GM12875 (cell line): Measurements from ENCODE around the gene STAB2.

Source experiments
- H3K4me3 ChIP-seq: one replicate; pipeline ENCODE4 v1.5.1; 2011; ENCODE audit warnings: low read depth, low read length, control low read depth
- CTCF ChIP-seq: IDR thresholded peaks from 2 replicates; pipeline ENCODE4 v1.5.1; 2011; ENCODE audit warnings: low read depth, mild to moderate bottlenecking, control low read depth, inconsistent platforms, low read length, moderate library complexity, borderline replicate concordance; ENCODE audit not compliant: insufficient read depth

The STAB2 gene

GRCh38 chr12:103810111-103810510, 223.0 kb downstream of the STAB2 start:
- no peak for TF ChIP-seq CTCF
- no peak overlapping the region for H3K4me3 ChIP-seq

- no peak overlapping the region for H3K4me3 ChIP-seq
- no peak for TF ChIP-seq CTCF
Observed at GRCh38 chr12:103811791-103812190, 224.7 kb downstream of the STAB2 start.

- H3K4me3 ChIP-seq = no peak overlapping the region
- no peak for TF ChIP-seq CTCF
Observed at GRCh38 chr12:103812789-103813188, 225.7 kb downstream of the STAB2 start.

DNA sequence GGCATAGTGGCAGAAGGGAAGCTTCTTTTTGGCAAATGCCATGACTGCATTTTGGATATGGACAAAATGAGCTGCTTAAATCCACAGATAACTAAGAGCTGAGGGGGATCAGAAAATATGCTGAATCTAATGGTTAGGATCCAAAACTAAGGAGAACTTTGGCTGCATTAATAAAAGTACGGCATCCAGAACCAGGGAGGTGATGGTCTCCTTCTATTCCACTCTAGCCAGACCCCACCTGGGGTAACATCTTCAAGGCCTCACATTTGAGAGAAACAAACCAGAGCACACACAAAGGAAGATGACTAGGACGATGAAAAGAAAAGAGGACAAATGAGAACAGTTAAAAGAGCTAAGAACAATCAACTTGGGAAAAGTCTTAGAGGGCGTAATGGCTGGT, 226.4 kb downstream of the STAB2 start:
- H3K4me3 ChIP-seq = no peak overlapping the region
- no peak for TF ChIP-seq CTCF

DNA sequence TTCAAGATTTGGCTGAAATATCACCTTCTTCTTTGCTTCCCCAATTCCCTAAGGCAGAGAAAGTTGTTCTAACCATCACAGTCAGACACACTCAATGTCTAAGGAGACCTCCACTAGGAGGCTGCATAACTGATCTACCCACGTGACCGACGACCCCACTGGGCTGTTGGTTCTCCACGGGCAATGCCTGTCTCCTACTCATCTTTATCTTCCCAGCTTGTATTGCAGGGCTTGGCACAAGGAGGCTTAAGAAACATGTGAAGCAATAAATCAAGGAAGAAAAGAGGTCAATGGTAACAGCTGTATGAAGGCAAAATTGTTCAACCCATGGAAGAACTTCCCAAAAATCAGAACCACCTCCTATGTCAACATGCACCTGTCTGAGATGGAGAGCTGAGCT, 226.9 kb downstream of the STAB2 start:
- no peak overlapping the region for H3K4me3 ChIP-seq
- no peak for TF ChIP-seq CTCF

DNA sequence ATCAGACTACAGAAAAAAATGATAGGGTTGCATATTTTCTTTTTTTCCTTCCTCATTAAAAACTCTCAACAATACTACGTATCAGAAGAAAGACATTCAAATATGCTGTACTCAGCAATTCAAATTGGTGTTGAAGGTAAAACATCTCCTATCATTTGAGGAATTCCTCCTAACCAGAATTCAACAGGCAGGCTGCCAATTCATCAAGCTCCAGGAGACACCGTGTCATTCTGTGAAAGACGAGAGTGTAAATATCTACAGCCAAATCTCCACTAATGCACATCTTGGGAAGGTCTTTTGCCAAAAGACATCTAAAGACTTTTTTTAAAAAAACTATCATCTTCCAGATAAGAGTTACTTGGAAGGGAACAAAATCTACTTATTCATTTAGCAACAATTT, 227.4 kb downstream of the STAB2 start:
- TF ChIP-seq CTCF = no peak
- no peak overlapping the region for H3K4me3 ChIP-seq
